KMS-11 (cell line): ENCODE data around the gene IGBP1.
"Not testable (repeated sequence)": the region's sequence is repeated elsewhere in the genome, so short reads cannot be mapped to it uniquely, and the experiment has no call there.

Experiments
- H2AFZ ChIP-seq: fragments of 200-600 bp; sonication (generic); 2 replicates; pipeline ENCODE4 v1.6.1; 2016; ENCODE audit warnings: antibody characterized with exemption, mixed run types, low read depth
- H3K27ac ChIP-seq: fragments of 200-600 bp; sonication (generic); 2 replicates; pipeline ENCODE4 v1.6.1; 2016; ENCODE audit warnings: mild to moderate bottlenecking, mixed run types
- H3K27me3 ChIP-seq: fragments of 200-600 bp; sonication (generic); 2 replicates; pipeline ENCODE4 v1.6.1; 2017; ENCODE audit warnings: mild to moderate bottlenecking, low read depth, mixed run types, moderate library complexity; ENCODE audit not compliant: insufficient read depth
- H3K36me3 ChIP-seq: fragments of 200-600 bp; sonication (generic); 2 replicates; pipeline ENCODE4 v1.6.1; 2017; ENCODE audit warnings: mild to moderate bottlenecking, mixed run types; ENCODE audit not compliant: insufficient read depth
- H3K4me1 ChIP-seq: fragments of 200-600 bp; sonication (generic); 2 replicates; pipeline ENCODE4 v1.6.1; 2016; ENCODE audit warnings: mild to moderate bottlenecking, low read depth, mixed run types; ENCODE audit not compliant: poor library complexity, severe bottlenecking
- H3K4me2 ChIP-seq: fragments of 200-600 bp; sonication (generic); 2 replicates; pipeline ENCODE4 v1.7.0; 2016; ENCODE audit warnings: mild to moderate bottlenecking, mixed run types
- H3K4me3 ChIP-seq: fragments of 200-600 bp; sonication (generic); IDR thresholded peaks from 2 replicates; pipeline ENCODE4 v1.6.1; 2017; ENCODE audit warnings: low read depth, low read length, mixed read lengths; ENCODE audit not compliant: insufficient read depth
- H3K79me2 ChIP-seq: fragments of 200-600 bp; sonication (generic); 2 replicates; pipeline ENCODE4 v1.6.1; 2016; ENCODE audit warnings: low read depth, mixed run types; ENCODE audit not compliant: insufficient read depth
- H3K9ac ChIP-seq: fragments of 200-600 bp; sonication (generic); 2 replicates; pipeline ENCODE4 v1.6.1; 2016; ENCODE audit warnings: mild to moderate bottlenecking, mixed run types
- H4K20me1 ChIP-seq: fragments of 200-600 bp; sonication (generic); 2 replicates; pipeline ENCODE4 v1.6.1; 2016; ENCODE audit warnings: mild to moderate bottlenecking, mixed run types; ENCODE audit not compliant: insufficient read depth
- CTCF ChIP-seq: fragments of 200-600 bp; sonication (generic); conservative IDR thresholded peaks from 2 replicates; pipeline ENCODE4 v1.6.1; 2017; ENCODE audit warnings: low read depth, mild to moderate bottlenecking, antibody characterized with exemption, low read length, moderate library complexity, mixed read lengths

The IGBP1 gene

GRCh38 chrX:70190225-70190624 is 57.0 kb downstream of the IGBP1 start:
- H3K4me3 ChIP-seq: no peak overlapping the region
- H3K4me2 ChIP-seq: no peak overlapping the region
- H3K4me1 ChIP-seq: no peaks in the 10 kb centered on the region
- no peak overlapping the region for H3K9ac ChIP-seq
- H4K20me1 ChIP-seq: no peaks in the 10 kb centered on the region
- no peak for TF ChIP-seq CTCF
- no peak overlapping the region for H2AFZ ChIP-seq
- no peaks in the 10 kb centered on the region for H3K36me3 ChIP-seq
- no peak overlapping the region for H3K27ac ChIP-seq
- H3K27me3 ChIP-seq: no peaks in the 10 kb centered on the region
- H3K79me2 ChIP-seq: no peaks in the 10 kb centered on the region

GRCh38 chrX:70196961-70197720 is 63.9 kb downstream of the IGBP1 start:
- no peaks in the 10 kb centered on the region for H3K4me1 ChIP-seq
- H3K27me3 ChIP-seq: no peaks in the 10 kb centered on the region
- no peak overlapping the region for H3K27ac ChIP-seq
- no peak overlapping the region for H3K9ac ChIP-seq
- no peaks in the 10 kb centered on the region for H4K20me1 ChIP-seq
- no peak overlapping the region for H3K4me2 ChIP-seq
- H3K36me3 ChIP-seq: no peaks in the 10 kb centered on the region
- H2AFZ ChIP-seq: no peak overlapping the region
- no peaks in the 10 kb centered on the region for H3K79me2 ChIP-seq
- no peak overlapping the region for H3K4me3 ChIP-seq
- peak; percentile 67 for TF ChIP-seq CTCF

GRCh38 chrX:70201732-70202131 is 68.5 kb downstream of the IGBP1 start:
- H4K20me1 ChIP-seq: no peaks in the 10 kb centered on the region
- no peak for TF ChIP-seq CTCF
- no peak overlapping the region for H2AFZ ChIP-seq
- no peak overlapping the region for H3K27ac ChIP-seq
- H3K4me2 ChIP-seq: no peak overlapping the region
- no peaks in the 10 kb centered on the region for H3K27me3 ChIP-seq
- no peaks in the 10 kb centered on the region for H3K79me2 ChIP-seq
- H3K4me3 ChIP-seq: no peak overlapping the region
- no peaks in the 10 kb centered on the region for H3K4me1 ChIP-seq
- H3K9ac ChIP-seq: no peak overlapping the region
- H3K36me3 ChIP-seq: no peaks in the 10 kb centered on the region

- no peaks in the 10 kb centered on the region for H4K20me1 ChIP-seq
- H3K4me1 ChIP-seq: no peaks in the 10 kb centered on the region
- no peaks in the 10 kb centered on the region for H3K36me3 ChIP-seq
- no peaks in the 10 kb centered on the region for H3K27me3 ChIP-seq
- H3K4me2 ChIP-seq: no peak overlapping the region
- H2AFZ ChIP-seq: no peak overlapping the region
- no peak for TF ChIP-seq CTCF
- no peak overlapping the region for H3K27ac ChIP-seq
- H3K79me2 ChIP-seq: no peaks in the 10 kb centered on the region
- H3K4me3 ChIP-seq: no peak overlapping the region
- no peak overlapping the region for H3K9ac ChIP-seq
Observed at GRCh38 chrX:70208479-70208878, 75.2 kb downstream of the IGBP1 start.

GRCh38 chrX:70209570-70209969 is 76.3 kb downstream of the IGBP1 start:
- H3K27me3 ChIP-seq, H3K4me2 ChIP-seq, H3K4me3 ChIP-seq, H2AFZ ChIP-seq, H3K9ac ChIP-seq, H3K36me3 ChIP-seq, H3K4me1 ChIP-seq, H3K27ac ChIP-seq, H3K79me2 ChIP-seq, H4K20me1 ChIP-seq: not testable (repeated sequence)
